GM23248 (cell line): ENCODE data around the gene MXD1. TPM values are rescaled to one million over a fixed set of nuclear protein-coding genes. Genes with fewer than 3 reads are reported as not detected.
"Not testable (repeated sequence)": the region's sequence is repeated elsewhere in the genome, so short reads cannot be mapped to it uniquely, and the experiment has no call there.

Experiments
- DNase-seq: peaks from one replicate; pipeline ENCODE4 v3.0.0-alpha.2; 2015
- H2AFZ ChIP-seq: fragments of 200-600 bp; sonication (generic); 2 replicates; pipeline ENCODE4 v1.6.1; 2016; ENCODE audit warnings: antibody characterized with exemption
- H3F3A ChIP-seq: fragments of 200-600 bp; sonication (generic); 2 replicates; pipeline ENCODE4 v1.6.1; 2016; ENCODE audit warnings: mild to moderate bottlenecking, antibody characterized with exemption, mixed run types; ENCODE audit not compliant: insufficient read depth
- H3K27ac ChIP-seq: fragments of 200-600 bp; sonication (generic); 2 replicates; pipeline ENCODE4 v1.5.1; 2016; ENCODE audit warnings: mild to moderate bottlenecking
- H3K27me3 ChIP-seq: fragments of 200-600 bp; sonication (generic); replicated peaks from 2 replicates; pipeline ENCODE4 v1.6.1; 2016; ENCODE audit warnings: mild to moderate bottlenecking; ENCODE audit not compliant: insufficient read depth
- H3K36me3 ChIP-seq: fragments of 200-600 bp; sonication (generic); 2 replicates; pipeline ENCODE4 v1.6.1; 2016; ENCODE audit warnings: low read depth, mild to moderate bottlenecking
- H3K4me1 ChIP-seq: fragments of 200-600 bp; sonication (generic); 2 replicates; pipeline ENCODE4 v1.6.1; 2016; ENCODE audit warnings: mild to moderate bottlenecking; ENCODE audit not compliant: insufficient read depth
- H3K4me2 ChIP-seq: fragments of 200-600 bp; sonication (generic); one replicate; pipeline ENCODE4 v1.6.1; 2016; ENCODE audit warnings: mild to moderate bottlenecking; ENCODE audit not compliant: unreplicated experiment
- H3K4me3 ChIP-seq: fragments of 200-600 bp; sonication (generic); 2 replicates; pipeline ENCODE4 v1.5.1; 2016; ENCODE audit warnings: mild to moderate bottlenecking
- H3K79me2 ChIP-seq: fragments of 200-600 bp; sonication (generic); 2 replicates; pipeline ENCODE4 v1.6.1; 2016; ENCODE audit warnings: mild to moderate bottlenecking; ENCODE audit not compliant: insufficient read depth
- H3K9ac ChIP-seq: fragments of 200-600 bp; sonication (generic); 2 replicates; pipeline ENCODE4 v1.6.1; 2016; ENCODE audit warnings: mild to moderate bottlenecking
- H3K9me2 ChIP-seq: fragments of 200-600 bp; sonication (generic); 2 replicates; pipeline ENCODE4 v1.6.1; 2016; ENCODE audit warnings: mixed run types, mild to moderate bottlenecking, moderate library complexity; ENCODE audit not compliant: insufficient read depth
- H3K9me3 ChIP-seq: fragments of 200-600 bp; sonication (generic); one replicate; pipeline ENCODE4 v1.6.1; 2017; ENCODE audit warnings: low read depth
- H4K20me1 ChIP-seq: fragments of 200-600 bp; sonication (generic); 2 replicates; pipeline ENCODE4 v1.6.0; 2016; ENCODE audit not compliant: insufficient read depth
- EZH2 ChIP-seq: fragments of 200-600 bp; sonication (generic); IDR thresholded peaks from 2 replicates; pipeline ENCODE4 v1.6.1; 2018; ENCODE audit warnings: antibody characterized with exemption, mild to moderate bottlenecking; ENCODE audit not compliant: insufficient read depth, poor library complexity, severe bottlenecking
- EZH2phosphoT487 ChIP-seq: fragments of 200-600 bp; sonication (generic); IDR thresholded peaks from 2 replicates; pipeline ENCODE4 v1.6.1; 2018; ENCODE audit warnings: antibody characterized with exemption, moderate library complexity, mild to moderate bottlenecking, low read depth; ENCODE audit not compliant: insufficient read depth
- WGBS, 2 experiments: methylation state at CpG; one replicate each; pipeline ENCODE4 v1.1.6; 2015 to 2017; ENCODE audit warnings: low lambda C conversion rate in 2 of 2, low coverage in 1 of 2; ENCODE audit errors: missing lambda C conversion rate in 2 of 2; 5-methylcytosine and 5-hydroxymethylcytosine counted together
- in situ Hi-C: fragments of 300-500 bp; cut with MboI; formaldehyde crosslinking; loops from 2 replicates; pipeline ENCODE4 v1.15.0; 2020
- polyA plus RNA-seq: library from polyadenylated mRNA; unstranded; fragments of >200 nt; fragmentation: Nextera tagmentation; extraction: Ambion mirVana; gene quantifications from 2 replicates; pipeline ENCODE4 v1.2.1, GENCODE V29; 2016
- total RNA-seq: library from RNA; depleted of rRNA; stranded (reverse); fragments of >200 nt; shearing (Covaris generic); gene quantifications from 2 replicates; pipeline ENCODE4 v1.2.3, GENCODE V29; 2014

MXD1 gene
- total and polyA plus RNA-seq, 2 experiments from 2014 or later = 4.4 to 7.6 TPM

DNA sequence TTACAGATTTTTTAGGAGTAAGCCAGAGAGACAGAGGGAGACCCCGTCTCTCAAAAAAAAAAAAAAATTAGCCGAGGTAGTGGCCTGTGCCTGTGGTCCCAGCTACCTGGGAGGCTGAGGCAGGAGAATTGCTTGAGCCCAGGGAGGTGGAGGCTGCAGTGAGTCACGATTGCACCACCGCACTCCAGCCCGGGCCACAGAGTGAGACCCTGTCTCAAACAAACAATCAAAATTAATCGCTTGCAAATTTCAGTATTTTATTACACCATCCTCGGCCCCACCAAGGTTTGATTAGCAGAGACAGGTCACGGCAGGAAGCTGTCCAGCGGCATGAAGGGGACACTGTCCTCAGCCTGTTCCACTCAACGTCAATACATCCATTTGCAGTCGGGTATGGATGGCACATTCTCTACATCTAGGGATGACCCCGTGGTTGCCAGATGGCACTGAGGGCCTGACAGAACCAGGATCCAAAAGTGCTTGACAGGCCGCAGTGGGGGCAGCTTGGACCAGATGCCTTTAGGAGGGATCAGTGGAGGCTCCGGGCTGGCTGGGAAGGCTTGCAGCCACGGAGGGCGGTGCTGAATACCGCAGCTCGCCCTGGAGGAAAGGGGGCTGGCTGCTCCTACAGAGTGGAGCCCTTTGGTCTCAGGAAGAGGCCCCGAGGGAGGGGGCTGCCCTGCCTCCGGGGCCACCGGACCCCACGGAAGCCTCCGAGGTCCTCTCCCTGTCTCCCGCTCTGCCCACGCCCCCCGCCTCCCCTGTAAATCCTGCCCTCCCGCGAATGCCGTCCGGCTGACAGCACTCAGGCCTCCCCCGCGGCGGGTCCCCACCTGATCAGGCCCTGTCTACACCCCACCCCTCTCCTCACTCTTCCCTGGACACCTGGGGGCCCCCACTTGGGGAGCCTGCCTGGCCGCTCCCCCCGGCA lies 33.4 kb downstream of the MXD1 start:
- no peak for TF ChIP-seq EZH2phosphoT487
- no peak for TF ChIP-seq EZH2
- DNase-seq = peak; percentile 46
- in situ Hi-C loops = no loop called here
- no peaks in the 10 kb centered on the region for H3K9me3 ChIP-seq
- H4K20me1 ChIP-seq = no peaks in the 10 kb centered on the region
- H3K4me1 ChIP-seq = peaks cover 14% of the 10 kb centered on the region
- no peaks in the 10 kb centered on the region for H3K9me2 ChIP-seq
- no peaks in the 10 kb centered on the region for H3K36me3 ChIP-seq
- H3K4me2 ChIP-seq = no peak overlapping the region
- H3F3A ChIP-seq = peaks cover 13% of the 10 kb centered on the region; the same call in 1 of the 2 replicates
- H3K27ac ChIP-seq = no peak overlapping the region
- H3K27me3 ChIP-seq = no peaks in the 10 kb centered on the region
- H2AFZ ChIP-seq = 0 out of 2 replicates have a peak overlapping the region, but pooled peaks have one; percentile 40
- WGBS, 2 experiments = 40 to 54% methylated on average over 23 to 31 of the region's 35 CpGs
- H3K9ac ChIP-seq = no peak overlapping the region
- H3K79me2 ChIP-seq = no peaks in the 10 kb centered on the region
- H3K4me3 ChIP-seq = no peak overlapping the region

- Histone ChIP-seq H3K27me3 (no peaks in the 10 kb centered on the region), H3K79me2 (no peaks in the 10 kb centered on the region), H3K9me3 (no peaks in the 10 kb centered on the region), H4K20me1 (no peaks in the 10 kb centered on the region), H2AFZ (no peak overlapping the region), H3K36me3 (no peaks in the 10 kb centered on the region), H3K4me3 (no peak overlapping the region), H3K9me2 (no peaks in the 10 kb centered on the region), H3K4me2 (no peak overlapping the region), H3K9ac (no peak overlapping the region), H3F3A (peaks cover 13% of the 10 kb centered on the region; the same call in 1 of the 2 replicates), H3K4me1 (peaks cover 14% of the 10 kb centered on the region), H3K27ac (no peak overlapping the region)
- WGBS, 2 experiments = 79 to 82% methylated on average over 20 to 21 of the region's 21 CpGs
- in situ Hi-C loops = no loop called here
- DNase-seq = no peak
- TF ChIP-seq EZH2 = no peak
Observed at GRCh38 chr2:69948963-69949645, 34.2 kb downstream of the MXD1 start.

DNA sequence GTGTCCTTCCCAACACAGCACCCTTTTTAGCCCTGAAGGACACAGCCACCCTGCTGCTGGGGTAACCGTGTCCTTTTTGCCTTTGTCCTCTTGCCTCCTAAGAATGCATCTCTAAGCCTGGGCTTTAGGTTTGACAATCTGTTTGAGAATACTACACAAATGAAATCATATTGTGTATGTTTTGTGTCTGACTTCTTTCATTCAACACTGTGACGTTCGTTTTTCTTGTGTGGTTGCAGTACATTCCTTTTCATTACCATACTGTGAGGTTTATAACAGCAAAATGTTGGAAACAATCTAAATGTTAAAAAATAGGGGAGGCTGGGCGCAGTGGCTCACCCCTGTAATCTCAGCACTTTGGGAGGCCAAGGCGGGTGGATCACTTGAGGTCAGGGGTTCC lies 35.3 kb downstream of the MXD1 start:
- Histone ChIP-seq H3K9me2 (no peaks in the 10 kb centered on the region), H3K9ac (no peak overlapping the region), H3K27me3 (no peaks in the 10 kb centered on the region), H3K4me1 (peaks cover 14% of the 10 kb centered on the region), H3K4me3 (no peak overlapping the region), H3K36me3 (no peaks in the 10 kb centered on the region), H3K27ac (no peak overlapping the region), H3K79me2 (no peaks in the 10 kb centered on the region), H2AFZ (no peak overlapping the region), H3K4me2 (no peak overlapping the region), H4K20me1 (no peaks in the 10 kb centered on the region), H3K9me3 (no peaks in the 10 kb centered on the region), H3F3A (peaks cover 13% of the 10 kb centered on the region; the same call in 1 of the 2 replicates)
- no peak for DNase-seq
- TF ChIP-seq EZH2 (no peak), EZH2phosphoT487 (no peak)
- in situ Hi-C loops = no loop called here
- WGBS, 2 experiments = 61 to 65% methylated on average over 5 of the region's 5 CpGs

DNA sequence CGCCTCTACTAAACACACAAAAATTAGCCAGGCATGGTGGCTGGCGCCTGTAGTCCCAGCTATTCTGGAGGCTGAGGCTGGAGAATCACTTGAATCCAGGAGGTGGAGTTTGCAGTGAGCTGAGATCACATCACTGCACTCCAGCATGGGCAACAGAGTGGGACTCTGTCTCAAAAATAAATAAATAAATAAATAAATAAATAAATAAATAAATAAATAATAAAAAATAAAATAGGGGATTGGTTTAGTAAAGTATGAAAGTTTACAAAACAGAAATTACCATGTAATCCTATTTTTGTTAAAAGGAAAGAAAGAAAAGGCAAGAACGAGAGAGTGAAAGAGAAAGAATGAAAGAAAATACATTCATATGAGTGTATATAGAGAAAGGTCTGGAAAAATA lies 35.8 kb downstream of the MXD1 start:
- H3K9me2 ChIP-seq, H3K27ac ChIP-seq, H2AFZ ChIP-seq, H4K20me1 ChIP-seq, H3K9ac ChIP-seq, in situ Hi-C loops, H3K4me2 ChIP-seq, DNase-seq, H3K79me2 ChIP-seq, H3K9me3 ChIP-seq, H3K27me3 ChIP-seq, H3K4me3 ChIP-seq, H3K36me3 ChIP-seq: not testable (repeated sequence)
- peaks cover 13% of the 10 kb centered on the region; the same call in 1 of the 2 replicates for H3F3A ChIP-seq
- WGBS, 2 experiments = 85 to 95% methylated on average over 3 of the region's 3 CpGs
- H3K4me1 ChIP-seq = peaks cover 13% of the 10 kb centered on the region
